ENCODE measurements around the gene GYG1.

The GYG1 gene

GRCh38 chr3:149000206-149000745 lies 8.9 kb downstream of the GYG1 start:
- H3K9me3 ChIP-seq (ENCODE audit: low read length): no peaks in the 10 kb centered on the region
- TF ChIP-seq, protein P1, sequence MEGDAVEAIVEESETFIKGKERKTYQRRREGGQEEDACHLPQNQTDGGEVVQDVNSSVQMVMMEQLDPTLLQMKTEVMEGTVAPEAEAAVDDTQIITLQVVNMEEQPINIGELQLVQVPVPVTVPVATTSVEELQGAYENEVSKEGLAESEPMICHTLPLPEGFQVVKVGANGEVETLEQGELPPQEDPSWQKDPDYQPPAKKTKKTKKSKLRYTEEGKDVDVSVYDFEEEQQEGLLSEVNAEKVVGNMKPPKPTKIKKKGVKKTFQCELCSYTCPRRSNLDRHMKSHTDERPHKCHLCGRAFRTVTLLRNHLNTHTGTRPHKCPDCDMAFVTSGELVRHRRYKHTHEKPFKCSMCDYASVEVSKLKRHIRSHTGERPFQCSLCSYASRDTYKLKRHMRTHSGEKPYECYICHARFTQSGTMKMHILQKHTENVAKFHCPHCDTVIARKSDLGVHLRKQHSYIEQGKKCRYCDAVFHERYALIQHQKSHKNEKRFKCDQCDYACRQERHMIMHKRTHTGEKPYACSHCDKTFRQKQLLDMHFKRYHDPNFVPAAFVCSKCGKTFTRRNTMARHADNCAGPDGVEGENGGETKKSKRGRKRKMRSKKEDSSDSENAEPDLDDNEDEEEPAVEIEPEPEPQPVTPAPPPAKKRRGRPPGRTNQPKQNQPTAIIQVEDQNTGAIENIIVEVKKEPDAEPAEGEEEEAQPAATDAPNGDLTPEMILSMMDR (IDR thresholded peaks at IDR 0.05; ENCODE audit: low read length): no peak
- no peaks in the 10 kb centered on the region for H3K9me2 ChIP-seq (ENCODE audit: low read depth, low read length)
- H3K4me2 ChIP-seq (ENCODE audit: low read length): no peak overlapping the region
- no peaks in the 10 kb centered on the region for H3F3A ChIP-seq (ENCODE audit: insufficient read depth, low read length)
- H3K27me3 ChIP-seq (ENCODE audit: insufficient read depth, low read length): no peaks in the 10 kb centered on the region
- H4K20me1 ChIP-seq (ENCODE audit: insufficient read depth, low read length): no peaks in the 10 kb centered on the region
- H3K9ac ChIP-seq (ENCODE audit: low read length): no peak overlapping the region
- peaks cover 73% of the 10 kb centered on the region for H3K36me3 ChIP-seq (ENCODE audit: insufficient read depth, low read length)
- peaks cover 16% of the 10 kb centered on the region for H3K4me1 ChIP-seq (ENCODE audit: insufficient read depth, low read length, severe bottlenecking)
- H3K27ac ChIP-seq (ENCODE audit: low read depth, low read length, poor library complexity, severe bottlenecking): no peak overlapping the region
- no peak overlapping the region for H2AFZ ChIP-seq (ENCODE audit: low read length)
- H3K4me3 ChIP-seq (ENCODE audit: low read depth, low read length, poor library complexity, severe bottlenecking): no peak overlapping the region
- no peaks in the 10 kb centered on the region for H3K79me2 ChIP-seq (ENCODE audit: insufficient read depth, low read length)

DNA sequence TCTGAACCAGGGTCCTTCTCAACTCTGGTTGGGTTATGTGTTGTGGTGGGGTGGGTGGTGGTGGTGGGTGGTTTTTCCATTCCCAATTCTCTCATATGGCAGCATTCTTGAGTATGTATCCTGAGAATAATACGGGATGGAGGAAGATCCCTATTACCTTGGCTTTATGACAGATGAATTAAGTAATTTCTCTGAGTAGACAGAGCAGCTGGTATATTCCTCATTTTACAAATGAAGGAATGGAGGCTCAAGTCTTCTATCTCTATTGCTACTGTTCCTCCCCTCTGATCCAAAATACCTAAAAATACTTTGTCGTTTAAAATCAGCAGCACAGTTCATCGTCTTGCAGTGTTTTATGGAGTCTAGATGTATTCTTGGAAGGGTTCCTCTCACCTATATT lies 10.4 kb downstream of the GYG1 start:
- no peaks in the 10 kb centered on the region for H3K79me2 ChIP-seq (ENCODE audit: insufficient read depth, low read length)
- no peaks in the 10 kb centered on the region for H3K27me3 ChIP-seq (ENCODE audit: insufficient read depth, low read length)
- no peaks in the 10 kb centered on the region for H3K9me3 ChIP-seq (ENCODE audit: low read length)
- no peaks in the 10 kb centered on the region for H4K20me1 ChIP-seq (ENCODE audit: insufficient read depth, low read length)
- no peak overlapping the region for H3K27ac ChIP-seq (ENCODE audit: low read depth, low read length, poor library complexity, severe bottlenecking)
- no peak overlapping the region for H3K4me3 ChIP-seq (ENCODE audit: low read depth, low read length, poor library complexity, severe bottlenecking)
- H3K9ac ChIP-seq (ENCODE audit: low read length): no peak overlapping the region
- H2AFZ ChIP-seq (ENCODE audit: low read length): no peak overlapping the region
- peaks cover 16% of the 10 kb centered on the region for H3K4me1 ChIP-seq (ENCODE audit: insufficient read depth, low read length, severe bottlenecking)
- peaks cover 67% of the 10 kb centered on the region for H3K36me3 ChIP-seq (ENCODE audit: insufficient read depth, low read length)
- no peaks in the 10 kb centered on the region for H3F3A ChIP-seq (ENCODE audit: insufficient read depth, low read length)
- H3K9me2 ChIP-seq (ENCODE audit: low read depth, low read length): no peaks in the 10 kb centered on the region
- TF ChIP-seq, protein P1 (IDR thresholded peaks at IDR 0.05; ENCODE audit: low read length): no peak
- TF ChIP-seq EZH2 (IDR thresholded peaks at IDR 0.05; ENCODE audit: borderline replicate concordance, low read length): no peak
- no peak overlapping the region for H3K4me2 ChIP-seq (ENCODE audit: low read length)

- Histone ChIP-seq H3F3A (ENCODE audit: insufficient read depth, low read length) (no peaks in the 10 kb centered on the region), H3K9me3 (ENCODE audit: low read length) (no peaks in the 10 kb centered on the region), H3K4me2 (ENCODE audit: low read length) (peak overlapping the region; percentile 6; the same call in 1 of the 2 replicates)
Measured at GRCh38 chr3:149003653-149004305, 12.4 kb downstream of the GYG1 start.

More at GRCh38 chr3:149003653-149004305, 12.4 kb downstream of the GYG1 start:
- Histone ChIP-seq H4K20me1 (ENCODE audit: insufficient read depth, low read length) (no peaks in the 10 kb centered on the region), H3K4me1 (ENCODE audit: insufficient read depth, low read length, severe bottlenecking) (peaks cover 14% of the 10 kb centered on the region), H3K36me3 (ENCODE audit: insufficient read depth, low read length) (peaks cover 70% of the 10 kb centered on the region; the same call in 1 of the 2 replicates), H3K79me2 (ENCODE audit: insufficient read depth, low read length) (no peaks in the 10 kb centered on the region), H2AFZ (ENCODE audit: low read length) (no peak overlapping the region), H3K4me3 (ENCODE audit: low read depth, low read length, poor library complexity, severe bottlenecking) (no peak overlapping the region), H3K9me2 (ENCODE audit: low read depth, low read length) (no peaks in the 10 kb centered on the region), H3K27ac (ENCODE audit: low read depth, low read length, poor library complexity, severe bottlenecking) (no peak overlapping the region), H3K9ac (ENCODE audit: low read length) (no peak overlapping the region), H3K27me3 (ENCODE audit: insufficient read depth, low read length) (no peaks in the 10 kb centered on the region)
- TF ChIP-seq, protein P1 (IDR thresholded peaks at IDR 0.05; ENCODE audit: low read length): no peak
- no peak for TF ChIP-seq EZH2 (IDR thresholded peaks at IDR 0.05; ENCODE audit: borderline replicate concordance, low read length)
